ENCODE measurements around the gene SENP2. TPM values are rescaled to one million over a fixed set of nuclear protein-coding genes. Genes with fewer than 3 reads are reported as not detected.
A peak's percentile ranks its signal among the peaks of the same experiment; 100 is the strongest.

SENP2 gene
- total and polyA plus RNA-seq, 2 of the 13 experiments (the other 11 are each of a cell fraction or from before 2014, with no cell fraction given): 7.7 to 46.2 TPM

- TF ChIP-seq ZNF407 (CRISPR knock-in tag; IDR thresholded peaks at IDR 0.05; ENCODE audit: not compliant biosample characterization): no peak
- TF ChIP-seq, protein P1, sequence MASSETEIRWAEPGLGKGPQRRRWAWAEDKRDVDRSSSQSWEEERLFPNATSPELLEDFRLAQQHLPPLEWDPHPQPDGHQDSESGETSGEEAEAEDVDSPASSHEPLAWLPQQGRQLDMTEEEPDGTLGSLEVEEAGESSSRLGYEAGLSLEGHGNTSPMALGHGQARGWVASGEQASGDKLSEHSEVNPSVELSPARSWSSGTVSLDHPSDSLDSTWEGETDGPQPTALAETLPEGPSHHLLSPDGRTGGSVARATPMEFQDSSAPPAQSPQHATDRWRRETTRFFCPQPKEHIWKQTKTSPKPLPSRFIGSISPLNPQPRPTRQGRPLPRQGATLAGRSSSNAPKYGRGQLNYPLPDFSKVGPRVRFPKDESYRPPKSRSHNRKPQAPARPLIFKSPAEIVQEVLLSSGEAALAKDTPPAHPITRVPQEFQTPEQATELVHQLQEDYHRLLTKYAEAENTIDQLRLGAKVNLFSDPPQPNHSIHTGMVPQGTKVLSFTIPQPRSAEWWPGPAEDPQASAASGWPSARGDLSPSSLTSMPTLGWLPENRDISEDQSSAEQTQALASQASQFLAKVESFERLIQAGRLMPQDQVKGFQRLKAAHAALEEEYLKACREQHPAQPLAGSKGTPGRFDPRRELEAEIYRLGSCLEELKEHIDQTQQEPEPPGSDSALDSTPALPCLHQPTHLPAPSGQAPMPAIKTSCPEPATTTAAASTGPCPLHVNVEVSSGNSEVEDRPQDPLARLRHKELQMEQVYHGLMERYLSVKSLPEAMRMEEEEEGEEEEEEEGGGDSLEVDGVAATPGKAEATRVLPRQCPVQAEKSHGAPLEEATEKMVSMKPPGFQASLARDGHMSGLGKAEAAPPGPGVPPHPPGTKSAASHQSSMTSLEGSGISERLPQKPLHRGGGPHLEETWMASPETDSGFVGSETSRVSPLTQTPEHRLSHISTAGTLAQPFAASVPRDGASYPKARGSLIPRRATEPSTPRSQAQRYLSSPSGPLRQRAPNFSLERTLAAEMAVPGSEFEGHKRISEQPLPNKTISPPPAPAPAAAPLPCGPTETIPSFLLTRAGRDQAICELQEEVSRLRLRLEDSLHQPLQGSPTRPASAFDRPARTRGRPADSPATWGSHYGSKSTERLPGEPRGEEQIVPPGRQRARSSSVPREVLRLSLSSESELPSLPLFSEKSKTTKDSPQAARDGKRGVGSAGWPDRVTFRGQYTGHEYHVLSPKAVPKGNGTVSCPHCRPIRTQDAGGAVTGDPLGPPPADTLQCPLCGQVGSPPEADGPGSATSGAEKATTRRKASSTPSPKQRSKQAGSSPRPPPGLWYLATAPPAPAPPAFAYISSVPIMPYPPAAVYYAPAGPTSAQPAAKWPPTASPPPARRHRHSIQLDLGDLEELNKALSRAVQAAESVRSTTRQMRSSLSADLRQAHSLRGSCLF (CRISPR knock-in tag; IDR thresholded peaks at IDR 0.05; ENCODE audit: borderline replicate concordance): no peak
- TF ChIP-seq PREB (CRISPR knock-in tag; IDR thresholded peaks at IDR 0.05): 0 out of 2 replicates have a peak, but pooled peaks have one; percentile 73
- peak; percentile 100 for TF ChIP-seq PHF21A (CRISPR knock-in tag; IDR thresholded peaks at IDR 0.05)
- no peak for TF ChIP-seq RBAK (CRISPR knock-in tag; IDR thresholded peaks at IDR 0.05)
- TF ChIP-seq PRDM10 (CRISPR knock-in tag; IDR thresholded peaks at IDR 0.05; ENCODE audit: low read depth): no peak; the same call in 1 of the 2 replicates
- peak; percentile 16 for TF ChIP-seq ZNF556 (CRISPR knock-in tag; IDR thresholded peaks at IDR 0.05; ENCODE audit: borderline replicate concordance)
- peak; percentile 98 for TF ChIP-seq CREM (IDR thresholded peaks at IDR 0.05)
- peak; percentile 41; the same call in 1 of the 2 replicates for TF ChIP-seq CREM (CRISPR knock-in tag; IDR thresholded peaks at IDR 0.05)
Measured at GRCh38 chr3:185585859-185586685, at the start of gene SENP2 (continued).

Data from HepG2 (cell line).